HepG2 (cell line): Measurements from ENCODE around the gene ISCA2. TPM values are rescaled to one million over a fixed set of nuclear protein-coding genes. Genes with fewer than 3 reads are reported as not detected.

Experiments used
- CREM ChIP-seq, 2 experiments: sonication (generic) in 1 of 2; formaldehyde crosslinking in 1 of 2; IDR thresholded peaks; 2 replicates each; pipeline versions ENCODE4 v1.4.0 to v1.6.1; 2016 to 2020; ENCODE audit warnings: antibody characterized with exemption in 1 of 2, mild to moderate bottlenecking in 1 of 2, missing genetic modification reagents in 1 of 2
- FOXJ3 ChIP-seq: sonication (generic); formaldehyde crosslinking; IDR thresholded peaks from 2 replicates; pipeline ENCODE4 v1.4.0; 2020; ENCODE audit warnings: missing genetic modification reagents, mild to moderate bottlenecking, borderline replicate concordance
- HCFC1 ChIP-seq: fragments of 150-350 bp; IDR thresholded peaks from 2 replicates; pipeline ENCODE4 v1.6.1; 2014; ENCODE audit warnings: low read depth, low read length
- HMG20B ChIP-seq: conservative IDR thresholded peaks from 2 replicates; pipeline ENCODE4 v1.6.1; 2016; ENCODE audit warnings: missing genetic modification reagents, missing compliant biosample characterization
- HNRNPUL1 ChIP-seq: fragments of 200-400 bp; formaldehyde crosslinking; IDR thresholded peaks from 2 replicates; pipeline ENCODE4 v1.6.1; 2017; ENCODE audit warnings: low read depth, mild to moderate bottlenecking, low read length, moderate library complexity
- HOXA3 ChIP-seq: sonication (generic); formaldehyde crosslinking; IDR thresholded peaks from 2 replicates; pipeline ENCODE4 v1.5.0; 2020; ENCODE audit warnings: missing genetic modification reagents
- KDM1A ChIP-seq: IDR thresholded peaks from 2 replicates; pipeline ENCODE4 v1.6.1; 2016; ENCODE audit warnings: missing compliant biosample characterization
- NBN ChIP-seq: fragments of 450-650 bp; conservative IDR thresholded peaks from 2 replicates; pipeline ENCODE4 v1.6.1; 2017
- PRDM10 ChIP-seq: sonication (generic); formaldehyde crosslinking; IDR thresholded peaks from 2 replicates; pipeline ENCODE4 v1.4.0; 2020; ENCODE audit warnings: low read depth, missing genetic modification reagents
- RBAK ChIP-seq: sonication (generic); formaldehyde crosslinking; IDR thresholded peaks from 2 replicates; pipeline ENCODE4 v1.5.1; 2020; ENCODE audit warnings: mild to moderate bottlenecking, missing genetic modification reagents
- SMYD3 ChIP-seq: sonication (generic); formaldehyde crosslinking; IDR thresholded peaks from 2 replicates; pipeline ENCODE4 v1.8.1; 2023; ENCODE audit warnings: mild to moderate bottlenecking, missing genetic modification reagents
- TCF7L2 ChIP-seq: IDR thresholded peaks from 2 replicates; pipeline ENCODE4 v1.6.1; 2011; ENCODE audit warnings: mild to moderate bottlenecking, low read depth, low read length, moderate library complexity
- ZFYVE20 ChIP-seq: sonication (generic); formaldehyde crosslinking; IDR thresholded peaks from 2 replicates; pipeline ENCODE4 v1.8.0; 2023; ENCODE audit warnings: low read depth, mild to moderate bottlenecking, moderate library complexity, missing genetic modification reagents, borderline replicate concordance
- ZKSCAN5 ChIP-seq: sonication (generic); formaldehyde crosslinking; IDR thresholded peaks from 2 replicates; pipeline ENCODE4 v1.5.1; 2020; ENCODE audit warnings: mild to moderate bottlenecking, missing genetic modification reagents
- ZNF281 ChIP-seq: sonication (generic); formaldehyde crosslinking; IDR thresholded peaks from 2 replicates; pipeline ENCODE4 v1.4.0; 2020; ENCODE audit warnings: missing genetic modification reagents, borderline replicate concordance
- ZNF777 ChIP-seq: sonication (generic); formaldehyde crosslinking; IDR thresholded peaks from 2 replicates; pipeline ENCODE4 v1.4.0; 2020; ENCODE audit warnings: missing genetic modification reagents
- polyA plus RNA-seq, 8 experiments: library from polyadenylated mRNA; depleted of rRNA in 3 of 8; stranded (reverse) in 7 of 8; unstranded in 1 of 8; fragments of >200 nt; fragmentation: Illumina TruSeq in 4 of 8; extraction: Trizol in 4 of 8; gene quantifications; 2 replicates each; pipeline versions ENCODE4 v1.2.1 to v1.2.3, GENCODE V29; 2011 to 2016; ENCODE audit warnings: low read depth in 4 of 8, missing spikeins in 1 of 8, mixed read lengths in 1 of 8; ENCODE audit not compliant: insufficient read depth in 1 of 8
- total RNA-seq, 5 experiments: library from RNA; depleted of rRNA; stranded (reverse); fragments of >200 nt; fragmentation: Illumina TruSeq; extraction: Trizol; gene quantifications; 2 replicates each; pipeline ENCODE4 v1.2.3, GENCODE V29; 2016; ENCODE audit warnings: low read depth in 1 of 5
- TF ChIP-seq, protein P1 (sequence below): sonication (generic); formaldehyde crosslinking; IDR thresholded peaks from 2 replicates; pipeline ENCODE4 v1.8.0; 2023; ENCODE audit warnings: mild to moderate bottlenecking, missing genetic modification reagents
- TF ChIP-seq, protein P2 (sequence below): sonication (generic); formaldehyde crosslinking; IDR thresholded peaks from 2 replicates; pipeline ENCODE4 v1.8.1; 2022; ENCODE audit warnings: low read depth, mild to moderate bottlenecking, missing genetic modification reagents

ISCA2 gene
- total and polyA plus RNA-seq, 2 of the 13 experiments (the other 11 are each of a cell fraction or from before 2014, with no cell fraction given), result 32.1 to 43.4 TPM

DNA sequence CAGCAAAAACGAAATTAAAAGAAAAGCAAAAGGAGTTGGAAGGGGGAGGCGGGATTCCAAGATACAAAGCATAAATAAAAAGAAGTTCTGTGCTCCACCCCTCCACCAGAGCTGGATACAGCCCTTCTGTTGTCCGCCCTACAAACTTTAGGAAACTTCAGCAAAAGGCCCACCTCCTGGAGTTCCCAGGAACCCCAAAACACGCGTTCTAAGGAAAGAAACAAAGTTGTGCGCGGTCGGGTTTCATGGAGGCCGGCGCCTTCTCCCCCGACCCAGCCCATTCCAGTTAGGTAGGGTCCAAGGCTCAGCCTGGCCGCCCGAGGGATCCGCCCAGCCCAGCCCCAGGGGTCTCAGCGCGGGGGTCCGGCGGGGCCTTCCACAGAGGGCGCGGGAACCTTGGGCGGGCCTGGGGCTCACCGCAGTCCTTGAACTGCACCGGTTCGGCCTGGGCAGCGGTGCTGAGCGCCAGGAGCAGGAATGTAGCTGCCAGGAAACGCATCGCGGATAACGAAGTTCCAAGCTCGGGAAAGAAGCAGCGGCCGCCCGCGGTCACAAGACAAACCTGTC lies 706 bp upstream of the ISCA2 start, which contains the start of gene NPC2 (continued):
- TF ChIP-seq, protein P1, sequence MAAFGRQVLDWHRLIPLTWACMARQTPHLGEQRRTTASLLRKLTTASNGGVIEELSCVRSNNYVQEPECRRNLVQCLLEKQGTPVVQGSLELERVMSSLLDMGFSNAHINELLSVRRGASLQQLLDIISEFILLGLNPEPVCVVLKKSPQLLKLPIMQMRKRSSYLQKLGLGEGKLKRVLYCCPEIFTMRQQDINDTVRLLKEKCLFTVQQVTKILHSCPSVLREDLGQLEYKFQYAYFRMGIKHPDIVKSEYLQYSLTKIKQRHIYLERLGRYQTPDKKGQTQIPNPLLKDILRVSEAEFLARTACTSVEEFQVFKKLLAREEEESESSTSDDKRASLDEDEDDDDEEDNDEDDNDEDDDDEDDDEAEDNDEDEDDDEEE, result no peak
- TF ChIP-seq ZNF777 (CRISPR knock-in tag) (no peak), HNRNPUL1 (0 out of 2 replicates have a peak, but pooled peaks have one; percentile 36), HCFC1 (no peak), KDM1A (no peak), PRDM10 (CRISPR knock-in tag) (no peak; the same call in 1 of the 2 replicates), RBAK (CRISPR knock-in tag) (no peak), TCF7L2 (no peak), ZNF281 (CRISPR knock-in tag) (no peak), HOXA3 (CRISPR knock-in tag) (peak; percentile 40; the same call in 1 of the 2 replicates), NBN (no peak), CREM (IDR thresholded peaks at IDR 0.05) (no peak), CREM (CRISPR knock-in tag; IDR thresholded peaks at IDR 0.05) (no peak), ZFYVE20 (CRISPR knock-in tag) (no peak), FOXJ3 (no peak), SMYD3 (CRISPR knock-in tag) (no peak), HMG20B (CRISPR knock-in tag) (no peak), ZKSCAN5 (no peak)
- TF ChIP-seq, protein P2, sequence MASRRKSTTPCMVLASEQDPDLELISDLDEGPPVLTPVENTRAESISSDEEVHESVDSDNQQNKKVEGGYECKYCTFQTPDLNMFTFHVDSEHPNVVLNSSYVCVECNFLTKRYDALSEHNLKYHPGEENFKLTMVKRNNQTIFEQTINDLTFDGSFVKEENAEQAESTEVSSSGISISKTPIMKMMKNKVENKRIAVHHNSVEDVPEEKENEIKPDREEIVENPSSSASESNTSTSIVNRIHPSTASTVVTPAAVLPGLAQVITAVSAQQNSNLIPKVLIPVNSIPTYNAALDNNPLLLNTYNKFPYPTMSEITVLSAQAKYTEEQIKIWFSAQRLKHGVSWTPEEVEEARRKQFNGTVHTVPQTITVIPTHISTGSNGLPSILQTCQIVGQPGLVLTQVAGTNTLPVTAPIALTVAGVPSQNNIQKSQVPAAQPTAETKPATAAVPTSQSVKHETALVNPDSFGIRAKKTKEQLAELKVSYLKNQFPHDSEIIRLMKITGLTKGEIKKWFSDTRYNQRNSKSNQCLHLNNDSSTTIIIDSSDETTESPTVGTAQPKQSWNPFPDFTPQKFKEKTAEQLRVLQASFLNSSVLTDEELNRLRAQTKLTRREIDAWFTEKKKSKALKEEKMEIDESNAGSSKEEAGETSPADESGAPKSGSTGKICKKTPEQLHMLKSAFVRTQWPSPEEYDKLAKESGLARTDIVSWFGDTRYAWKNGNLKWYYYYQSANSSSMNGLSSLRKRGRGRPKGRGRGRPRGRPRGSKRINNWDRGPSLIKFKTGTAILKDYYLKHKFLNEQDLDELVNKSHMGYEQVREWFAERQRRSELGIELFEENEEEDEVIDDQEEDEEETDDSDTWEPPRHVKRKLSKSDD (CRISPR knock-in tag), result 0 out of 2 replicates have a peak, but pooled peaks have one; percentile 39
